MM.1S (cell line): ENCODE data around the gene RANBP10.

ENCODE experiments used
- CTCF ChIP-seq: fragments of 300-600 bp; sonication (generic); IDR thresholded peaks from 2 replicates; pipeline ENCODE4 v1.5.1; 2016; ENCODE audit warnings: antibody characterized with exemption, low read length, mixed read lengths
- EZH2 ChIP-seq: fragments of 300-600 bp; sonication (generic); optimal IDR thresholded peaks from 2 replicates; pipeline ENCODE3; 2017; ENCODE audit warnings: low read depth, mild to moderate bottlenecking, antibody characterized with exemption, low read length, mixed read lengths
- EZH2phosphoT487 ChIP-seq: fragments of 300-600 bp; sonication (generic); IDR thresholded peaks from 2 replicates; pipeline ENCODE4 v1.6.1; 2018; ENCODE audit warnings: antibody characterized with exemption, low read length

DNA sequence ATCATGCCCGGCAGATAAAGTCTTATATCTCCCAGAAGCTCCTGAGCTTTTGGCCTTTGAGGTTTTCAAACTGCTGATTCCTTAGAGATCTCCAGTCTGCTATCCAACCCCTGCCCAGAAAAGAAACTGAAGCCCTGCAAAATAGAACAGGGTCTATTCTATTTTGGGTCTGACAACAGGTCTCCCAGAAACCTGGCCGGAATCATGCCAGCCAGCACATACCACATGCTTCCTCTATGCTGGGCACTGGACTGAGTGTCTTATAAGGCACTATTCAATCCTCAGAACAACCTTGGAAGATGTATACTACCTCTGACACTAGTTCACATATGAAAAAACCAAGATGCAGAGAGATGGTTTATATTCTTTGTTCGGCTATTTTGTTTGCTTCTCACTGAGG lies 66.0 kb downstream of the RANBP10 start:
- TF ChIP-seq EZH2: no peak
- TF ChIP-seq CTCF: no peak
- no peak for TF ChIP-seq EZH2phosphoT487
